SW480 (cell line): ENCODE data around the gene TSPAN10.

Experiments used
- DNase-seq: peaks from one replicate; pipeline ENCODE4 v3.0.0-alpha.2; 2016; ENCODE audit warnings: low spot score

TSPAN10 gene

GRCh38 chr17:81635431-81635830, 1.6 kb upstream of the TSPAN10 start:
- no peak for DNase-seq

- no peak for DNase-seq
Observed at GRCh38 chr17:81635973-81636504, 957 bp upstream of the TSPAN10 start.

GRCh38 chr17:81638683-81639082, 1.7 kb downstream of the TSPAN10 start:
- DNase-seq: no peak

- no peak for DNase-seq
Observed at GRCh38 chr17:81640011-81640410, 3.0 kb downstream of the TSPAN10 start.

- no peak for DNase-seq
Observed at GRCh38 chr17:81641825-81642489, 5.0 kb downstream of the TSPAN10 start.

- DNase-seq: no peak
Observed at GRCh38 chr17:81644496-81644895, 7.5 kb downstream of the TSPAN10 start.

GRCh38 chr17:81644976-81645952, 8.3 kb downstream of the TSPAN10 start:
- no peak for DNase-seq

GRCh38 chr17:81646869-81647600, 10.0 kb downstream of the TSPAN10 start:
- no peak for DNase-seq

GRCh38 chr17:81647640-81648012, 10.6 kb downstream of the TSPAN10 start:
- DNase-seq: no peak

- DNase-seq: no peak
Observed at GRCh38 chr17:81648013-81648706, 11.2 kb downstream of the TSPAN10 start.

GRCh38 chr17:81648707-81649085, 11.7 kb downstream of the TSPAN10 start:
- DNase-seq: no peak

- no peak for DNase-seq
Observed at GRCh38 chr17:81650951-81651350, 14.0 kb downstream of the TSPAN10 start.

- DNase-seq: peak; percentile 20
Observed at GRCh38 chr17:81651692-81652091, 14.7 kb downstream of the TSPAN10 start.

- DNase-seq: no peak
Observed at GRCh38 chr17:81652906-81653771, 16.1 kb downstream of the TSPAN10 start.

- DNase-seq: no peak
Observed at GRCh38 chr17:81655378-81656117, 18.6 kb downstream of the TSPAN10 start.

- DNase-seq: no peak
Observed at GRCh38 chr17:81656118-81656743, 19.2 kb downstream of the TSPAN10 start, which contains the start of gene PDE6G. Gene PDE6G (minus strand): TSS chr17:81656542. CDS start chr17:81653305, 3,237 bp downstream.

- DNase-seq: no peak
Observed at GRCh38 chr17:81656835-81657234, 19.8 kb downstream of the TSPAN10 start.

GRCh38 chr17:81659038-81659437, 22.0 kb downstream of the TSPAN10 start:
- DNase-seq: no peak

- no peak for DNase-seq
Observed at GRCh38 chr17:81660441-81660840, 23.4 kb downstream of the TSPAN10 start.
